ENCODE results near the gene C11orf98. TPM values are rescaled to one million over a fixed set of nuclear protein-coding genes. Genes with fewer than 3 reads are reported as not detected.
A peak's percentile ranks its signal among the peaks of the same experiment; 100 is the strongest.

C11orf98 gene
- total and polyA plus RNA-seq, 2 of the 13 experiments (the other 11 are each of a cell fraction or from before 2014, with no cell fraction given) = 30.4 to 91.8 TPM

DNA sequence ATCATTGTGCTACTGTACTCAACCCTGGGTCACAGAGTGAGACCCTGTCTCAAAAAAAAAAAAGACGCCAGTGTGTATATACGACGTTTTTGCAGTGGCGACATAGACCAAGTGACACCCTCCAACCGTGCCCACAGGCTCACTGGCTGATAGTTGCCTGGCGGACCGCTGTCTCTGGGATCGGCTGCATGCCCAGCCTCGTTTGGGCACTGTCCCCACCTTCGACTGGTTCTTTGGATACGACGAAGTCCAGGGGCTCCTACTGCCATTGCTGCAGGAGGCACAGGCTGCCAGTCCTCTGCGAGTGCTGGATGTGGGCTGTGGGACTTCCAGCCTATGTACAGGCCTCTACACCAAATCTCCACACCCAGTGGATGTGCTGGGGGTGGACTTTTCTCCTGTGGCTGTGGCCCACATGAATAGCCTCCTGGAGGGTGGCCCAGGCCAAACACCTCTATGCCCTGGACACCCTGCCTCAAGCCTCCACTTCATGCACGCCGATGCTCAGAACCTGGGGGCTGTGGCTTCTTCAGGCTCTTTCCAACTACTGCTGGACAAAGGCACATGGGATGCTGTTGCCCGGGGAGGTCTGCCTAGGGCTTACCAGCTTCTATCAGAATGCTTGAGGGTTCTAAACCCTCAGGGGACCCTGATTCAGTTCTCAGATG lies 1.4 kb upstream of the C11orf98 start (continued):
- TF ChIP-seq, protein P1, sequence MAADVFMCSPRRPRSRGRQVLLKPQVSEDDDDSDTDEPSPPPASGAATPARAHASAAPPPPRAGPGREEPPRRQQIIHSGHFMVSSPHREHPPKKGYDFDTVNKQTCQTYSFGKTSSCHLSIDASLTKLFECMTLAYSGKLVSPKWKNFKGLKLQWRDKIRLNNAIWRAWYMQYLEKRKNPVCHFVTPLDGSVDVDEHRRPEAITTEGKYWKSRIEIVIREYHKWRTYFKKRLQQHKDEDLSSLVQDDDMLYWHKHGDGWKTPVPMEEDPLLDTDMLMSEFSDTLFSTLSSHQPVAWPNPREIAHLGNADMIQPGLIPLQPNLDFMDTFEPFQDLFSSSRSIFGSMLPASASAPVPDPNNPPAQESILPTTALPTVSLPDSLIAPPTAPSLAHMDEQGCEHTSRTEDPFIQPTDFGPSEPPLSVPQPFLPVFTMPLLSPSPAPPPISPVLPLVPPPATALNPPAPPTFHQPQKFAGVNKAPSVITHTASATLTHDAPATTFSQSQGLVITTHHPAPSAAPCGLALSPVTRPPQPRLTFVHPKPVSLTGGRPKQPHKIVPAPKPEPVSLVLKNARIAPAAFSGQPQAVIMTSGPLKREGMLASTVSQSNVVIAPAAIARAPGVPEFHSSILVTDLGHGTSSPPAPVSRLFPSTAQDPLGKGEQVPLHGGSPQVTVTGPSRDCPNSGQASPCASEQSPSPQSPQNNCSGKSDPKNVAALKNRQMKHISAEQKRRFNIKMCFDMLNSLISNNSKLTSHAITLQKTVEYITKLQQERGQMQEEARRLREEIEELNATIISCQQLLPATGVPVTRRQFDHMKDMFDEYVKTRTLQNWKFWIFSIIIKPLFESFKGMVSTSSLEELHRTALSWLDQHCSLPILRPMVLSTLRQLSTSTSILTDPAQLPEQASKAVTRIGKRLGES (CRISPR knock-in tag; IDR thresholded peaks at IDR 0.05; ENCODE audit: borderline replicate concordance) = no peak
- TF ChIP-seq ZNF557 (CRISPR knock-in tag; IDR thresholded peaks at IDR 0.05) (no peak), CREM (IDR thresholded peaks at IDR 0.05) (0 out of 2 replicates have a peak, but pooled peaks have one; percentile 3), CREM (CRISPR knock-in tag; IDR thresholded peaks at IDR 0.05) (no peak), HOXA5 (CRISPR knock-in tag; IDR thresholded peaks at IDR 0.05) (0 out of 2 replicates have a peak, but pooled peaks have one; percentile 54), ZNF343 (CRISPR knock-in tag; IDR thresholded peaks at IDR 0.05) (no peak), BORCS8-MEF2B (CRISPR knock-in tag; IDR thresholded peaks at IDR 0.05) (no peak), ZNF605 (CRISPR knock-in tag; IDR thresholded peaks at IDR 0.05) (0 out of 2 replicates have a peak, but pooled peaks have one; percentile 51), ZNF282 (IDR thresholded peaks at IDR 0.05; ENCODE audit: partially characterized antibody) (no peak), ZNF737 (CRISPR knock-in tag; IDR thresholded peaks at IDR 0.05; ENCODE audit: borderline replicate concordance) (no peak), ZNF138 (CRISPR knock-in tag; IDR thresholded peaks at IDR 0.05; ENCODE audit: low read depth) (no peak), BRD4 (CRISPR knock-in tag; IDR thresholded peaks at IDR 0.05) (no peak), ZNF589 (CRISPR knock-in tag; conservative IDR thresholded peaks at IDR 0.05) (no peak), KDM2A (CRISPR knock-in tag; IDR thresholded peaks at IDR 0.05; ENCODE audit: borderline replicate concordance, low read depth) (no peak), ZNF83 (CRISPR knock-in tag; IDR thresholded peaks at IDR 0.05; ENCODE audit: borderline replicate concordance) (no peak), KLF13 (CRISPR knock-in tag; IDR thresholded peaks at IDR 0.05) (no peak), NRL (CRISPR knock-in tag; IDR thresholded peaks at IDR 0.05; ENCODE audit: borderline replicate concordance) (peak; percentile 76; the same call in 1 of the 2 replicates), TOPORS (CRISPR knock-in tag; IDR thresholded peaks at IDR 0.05) (no peak), THYN1 (CRISPR knock-in tag; IDR thresholded peaks at IDR 0.05; ENCODE audit: borderline replicate concordance, low read depth) (no peak), ZNF335 (CRISPR knock-in tag; IDR thresholded peaks at IDR 0.05) (no peak), PHF20 (CRISPR knock-in tag; IDR thresholded peaks at IDR 0.05) (peak; percentile 26; the same call in 1 of the 2 replicates), SPEN (CRISPR knock-in tag; IDR thresholded peaks at IDR 0.05; ENCODE audit: low read depth) (peak; percentile 9; the same call in 1 of the 2 replicates), ZNF788 (CRISPR knock-in tag; IDR thresholded peaks at IDR 0.05; ENCODE audit: borderline replicate concordance) (0 out of 2 replicates have a peak, but pooled peaks have one; percentile 14), ZC3H4 (CRISPR knock-in tag; IDR thresholded peaks at IDR 0.05; ENCODE audit: borderline replicate concordance) (peak; percentile 67; the same call in 1 of the 2 replicates)
- TF ChIP-seq, protein P2, sequence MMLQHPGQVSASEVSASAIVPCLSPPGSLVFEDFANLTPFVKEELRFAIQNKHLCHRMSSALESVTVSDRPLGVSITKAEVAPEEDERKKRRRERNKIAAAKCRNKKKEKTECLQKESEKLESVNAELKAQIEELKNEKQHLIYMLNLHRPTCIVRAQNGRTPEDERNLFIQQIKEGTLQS (CRISPR knock-in tag; IDR thresholded peaks at IDR 0.05) = no peak
- TF ChIP-seq, protein P3, sequence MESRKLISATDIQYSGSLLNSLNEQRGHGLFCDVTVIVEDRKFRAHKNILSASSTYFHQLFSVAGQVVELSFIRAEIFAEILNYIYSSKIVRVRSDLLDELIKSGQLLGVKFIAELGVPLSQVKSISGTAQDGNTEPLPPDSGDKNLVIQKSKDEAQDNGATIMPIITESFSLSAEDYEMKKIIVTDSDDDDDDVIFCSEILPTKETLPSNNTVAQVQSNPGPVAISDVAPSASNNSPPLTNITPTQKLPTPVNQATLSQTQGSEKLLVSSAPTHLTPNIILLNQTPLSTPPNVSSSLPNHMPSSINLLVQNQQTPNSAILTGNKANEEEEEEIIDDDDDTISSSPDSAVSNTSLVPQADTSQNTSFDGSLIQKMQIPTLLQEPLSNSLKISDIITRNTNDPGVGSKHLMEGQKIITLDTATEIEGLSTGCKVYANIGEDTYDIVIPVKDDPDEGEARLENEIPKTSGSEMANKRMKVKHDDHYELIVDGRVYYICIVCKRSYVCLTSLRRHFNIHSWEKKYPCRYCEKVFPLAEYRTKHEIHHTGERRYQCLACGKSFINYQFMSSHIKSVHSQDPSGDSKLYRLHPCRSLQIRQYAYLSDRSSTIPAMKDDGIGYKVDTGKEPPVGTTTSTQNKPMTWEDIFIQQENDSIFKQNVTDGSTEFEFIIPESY (CRISPR knock-in tag; IDR thresholded peaks at IDR 0.05) = no peak
- TF ChIP-seq, protein P4, sequence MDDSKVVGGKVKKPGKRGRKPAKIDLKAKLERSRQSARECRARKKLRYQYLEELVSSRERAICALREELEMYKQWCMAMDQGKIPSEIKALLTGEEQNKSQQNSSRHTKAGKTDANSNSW (CRISPR knock-in tag; IDR thresholded peaks at IDR 0.05; ENCODE audit: borderline replicate concordance) = no peak

Measured in HepG2 (cell line).